Endothelial cell of umbilical vein (primary cell): ENCODE measurements around the gene ZCCHC9.

Experiments used
- EZH2 ChIP-seq: IDR thresholded peaks from 2 replicates; pipeline ENCODE4 v1.6.1; 2012; ENCODE audit warnings: borderline replicate concordance, low read depth, mild to moderate bottlenecking, moderate library complexity, low read length, inconsistent platforms; ENCODE audit not compliant: severe bottlenecking
- FOS ChIP-seq: IDR thresholded peaks from 2 replicates; pipeline ENCODE4 v1.6.1; 2011; ENCODE audit warnings: mild to moderate bottlenecking, low read length, moderate library complexity, borderline replicate concordance; ENCODE audit not compliant: insufficient read depth
- JUN ChIP-seq: IDR thresholded peaks from 2 replicates; pipeline ENCODE4 v1.6.1; 2011; ENCODE audit warnings: borderline replicate concordance, low read depth; ENCODE audit not compliant: insufficient read length, insufficient read depth
- MYC ChIP-seq: IDR thresholded peaks from one replicate; pipeline ENCODE4 v1.6.1; 2011; ENCODE audit warnings: mild to moderate bottlenecking, low read depth, low read length
- POLR2A ChIP-seq: IDR thresholded peaks from 2 replicates; pipeline ENCODE4 v1.6.1; 2012; ENCODE audit warnings: low read depth, mild to moderate bottlenecking, control low read depth, low read length
- POLR2AphosphoS5 ChIP-seq: IDR thresholded peaks from 2 replicates; pipeline ENCODE4 v1.6.1; 2012; ENCODE audit warnings: low read depth, mild to moderate bottlenecking, control low read depth, low read length, moderate library complexity; ENCODE audit not compliant: insufficient read depth
- TF ChIP-seq, protein P1 (sequence below), 2 donors: IDR thresholded peaks; 1 replicate in 1 of 2; 2 replicates in 1 of 2; pipeline ENCODE4 v1.5.1; 2011; ENCODE audit warnings: low read length in 2 of 2, mild to moderate bottlenecking in 2 of 2, moderate library complexity in 2 of 2, control low read depth in 1 of 2, inconsistent platforms in 1 of 2, low read depth in 1 of 2; ENCODE audit not compliant: insufficient read depth in 1 of 2; ENCODE audit errors: extremely low read depth in 1 of 2
- TF ChIP-seq, protein P2 (sequence below): IDR thresholded peaks from 2 replicates; pipeline ENCODE4 v1.6.1; 2011; ENCODE audit not compliant: insufficient read depth, insufficient read length

DNA sequence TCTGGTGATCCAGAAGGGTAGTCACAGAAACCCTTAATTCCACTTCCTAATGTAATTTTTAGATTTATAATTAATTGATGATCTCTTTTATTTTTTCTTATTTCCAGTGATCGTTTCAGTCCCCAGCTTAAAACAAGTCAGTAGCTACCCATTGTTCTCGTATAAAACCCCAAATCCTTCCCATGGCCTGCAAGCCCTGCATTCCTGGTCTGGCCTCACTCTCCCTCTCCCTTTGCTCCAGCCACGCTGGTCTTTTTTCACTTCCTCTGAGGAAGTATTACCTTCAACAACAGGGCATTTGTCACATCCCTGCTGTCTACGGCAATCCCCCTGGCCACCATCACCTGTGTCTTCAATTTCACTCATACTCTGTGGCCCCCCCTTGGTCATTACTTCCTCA, 47.8 kb downstream of the ZCCHC9 start:
- TF ChIP-seq, protein P1, sequence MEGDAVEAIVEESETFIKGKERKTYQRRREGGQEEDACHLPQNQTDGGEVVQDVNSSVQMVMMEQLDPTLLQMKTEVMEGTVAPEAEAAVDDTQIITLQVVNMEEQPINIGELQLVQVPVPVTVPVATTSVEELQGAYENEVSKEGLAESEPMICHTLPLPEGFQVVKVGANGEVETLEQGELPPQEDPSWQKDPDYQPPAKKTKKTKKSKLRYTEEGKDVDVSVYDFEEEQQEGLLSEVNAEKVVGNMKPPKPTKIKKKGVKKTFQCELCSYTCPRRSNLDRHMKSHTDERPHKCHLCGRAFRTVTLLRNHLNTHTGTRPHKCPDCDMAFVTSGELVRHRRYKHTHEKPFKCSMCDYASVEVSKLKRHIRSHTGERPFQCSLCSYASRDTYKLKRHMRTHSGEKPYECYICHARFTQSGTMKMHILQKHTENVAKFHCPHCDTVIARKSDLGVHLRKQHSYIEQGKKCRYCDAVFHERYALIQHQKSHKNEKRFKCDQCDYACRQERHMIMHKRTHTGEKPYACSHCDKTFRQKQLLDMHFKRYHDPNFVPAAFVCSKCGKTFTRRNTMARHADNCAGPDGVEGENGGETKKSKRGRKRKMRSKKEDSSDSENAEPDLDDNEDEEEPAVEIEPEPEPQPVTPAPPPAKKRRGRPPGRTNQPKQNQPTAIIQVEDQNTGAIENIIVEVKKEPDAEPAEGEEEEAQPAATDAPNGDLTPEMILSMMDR (IDR thresholded peaks at IDR 0.05; ENCODE audit: extremely low read depth in 1 of 2, insufficient read depth in 1 of 2, low read depth in 1 of 2, low read length in 2 of 2), result no peak
- no peak for TF ChIP-seq EZH2
- no peak for TF ChIP-seq POLR2AphosphoS5
- TF ChIP-seq POLR2A, result no peak
- TF ChIP-seq, protein P2, sequence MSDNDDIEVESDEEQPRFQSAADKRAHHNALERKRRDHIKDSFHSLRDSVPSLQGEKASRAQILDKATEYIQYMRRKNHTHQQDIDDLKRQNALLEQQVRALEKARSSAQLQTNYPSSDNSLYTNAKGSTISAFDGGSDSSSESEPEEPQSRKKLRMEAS, result no peak
- no peak for TF ChIP-seq JUN
- TF ChIP-seq MYC, result no peak
- no peak for TF ChIP-seq FOS
